MCF 10A (cell line): ENCODE data around the gene SYT2. TPM values are rescaled to one million over a fixed set of nuclear protein-coding genes. Genes with fewer than 3 reads are reported as not detected.

Source experiments
- BruUV-seq: library from RNA; stranded (reverse); fragments of 400-500 nt; replicated peaks from 2 replicates; lab custom pipeline; 2021; lab: Mats Ljungman, UMichigan
- CTCF ChIA-PET: fragments of 300-600 bp; sonication (Branson Sonifier 250); formaldehyde crosslinking; extraction: SDS; loops from one replicate; lab custom pipeline; 2021; ENCODE audit warnings: antibody characterized with exemption, inconsistent platforms; lab: Yijun Ruan, JAX
- POLR2A ChIA-PET: fragments of 300-600, 350-650 bp; sonication (Branson Sonifier 250); formaldehyde crosslinking; extraction: SDS; loops from one replicate; lab custom pipeline; 2020; ENCODE audit warnings: antibody characterized with exemption, inconsistent platforms; lab: Yijun Ruan, JAX
- DNase-seq: peaks from one replicate; pipeline ENCODE4 v3.0.0-alpha.2; 2018; ENCODE audit not compliant: unreplicated experiment
- H3K27ac Mint-ChIP-seq: one replicate; pipeline ENCODE4 v1.8.0; 2022; ENCODE audit warnings: mild to moderate bottlenecking, low read depth, mixed read lengths; ENCODE audit not compliant: unreplicated experiment
- H3K27me3 Mint-ChIP-seq: one replicate; pipeline ENCODE4 v1.8.0; 2022; ENCODE audit warnings: mixed read lengths; ENCODE audit not compliant: insufficient read depth, unreplicated experiment
- H3K36me3 Mint-ChIP-seq: one replicate; pipeline ENCODE4 v1.8.0; 2022; ENCODE audit warnings: mild to moderate bottlenecking, moderate library complexity, mixed read lengths; ENCODE audit not compliant: insufficient read depth, unreplicated experiment
- H3K4me1 Mint-ChIP-seq: one replicate; pipeline ENCODE4 v1.8.0; 2022; ENCODE audit warnings: mixed read lengths; ENCODE audit not compliant: insufficient read depth, unreplicated experiment
- H3K4me3 Mint-ChIP-seq: one replicate; pipeline ENCODE4 v1.8.0; 2022; ENCODE audit warnings: mild to moderate bottlenecking, moderate library complexity, mixed read lengths; ENCODE audit not compliant: unreplicated experiment
- H3K9me3 Mint-ChIP-seq: one replicate; pipeline ENCODE4 v1.8.0; 2022; ENCODE audit warnings: mixed read lengths; ENCODE audit not compliant: unreplicated experiment
- CTCF ChIP-seq: fragments of 200-600 bp; IDR thresholded peaks from one replicate; pipeline ENCODE4 v1.8.0; 2022; ENCODE audit warnings: antibody characterized with exemption, mild to moderate bottlenecking; ENCODE audit not compliant: unreplicated experiment
- intact Hi-C: fragments of 100-400 bp; cut with micrococcal nuclease; formaldehyde crosslinking; loops from 2 replicates; pipeline ENCODE4 v1.14.1; 2022
- total RNA-seq: library from RNA; stranded (reverse); gene quantifications from 2 replicates; pipeline ENCODE4 v1.2.3, GENCODE V29; 2022

The SYT2 gene
- total RNA-seq, 1 experiment from 2014 or later: not detected

- H3K4me3 Mint-ChIP-seq: no peak overlapping the region
- BruUV-seq: no TSS peak
- ChIA-PET POLR2A (interaction anchor here (9.3 kb wide), 1 partner anchor 13 kb away, joined by 146 read pairs; no protein-coding TSS in a partner anchor), CTCF (interaction anchor here (0.6 to 3.6 kb wide), 4 partner anchors 10 to 281 kb away, joined by 3 to 25 read pairs (median 6); no protein-coding TSS in a partner anchor)
- intact Hi-C loops: no loop called here
- peak; percentile 53 for DNase-seq
- peak overlapping the region; percentile 91 for H3K27ac Mint-ChIP-seq
- H3K9me3 Mint-ChIP-seq: no peaks in the 10 kb centered on the region
- H3K4me1 Mint-ChIP-seq: peaks cover 84% of the 10 kb centered on the region
- H3K36me3 Mint-ChIP-seq: no peaks in the 10 kb centered on the region
- no peak for TF ChIP-seq CTCF
- H3K27me3 Mint-ChIP-seq: no peaks in the 10 kb centered on the region
These were observed 119.3 kb downstream of the SYT2 start for GRCh38 chr1:202590975-202591411.

- POLR2A ChIA-PET: interaction anchor here (0.8 to 9.3 kb wide), 4 partner anchors 12 to 240 kb away, joined by 3 to 146 read pairs (median 4); no protein-coding TSS in a partner anchor
- Mint-ChIP-seq H3K27ac (peak overlapping the region; percentile 91), H3K27me3 (no peaks in the 10 kb centered on the region), H3K4me3 (no peak overlapping the region), H3K9me3 (no peaks in the 10 kb centered on the region), H3K4me1 (peaks cover 89% of the 10 kb centered on the region), H3K36me3 (no peaks in the 10 kb centered on the region)
- DNase-seq: no peak
- no peak for TF ChIP-seq CTCF
- intact Hi-C loops: no loop called here
- BruUV-seq: no TSS peak
- CTCF ChIA-PET: interaction anchor here (0.6 to 3.6 kb wide), 8 partner anchors 8 to 280 kb away, joined by 3 to 25 read pairs (median 6); no protein-coding TSS in a partner anchor
These were observed 120.1 kb downstream of the SYT2 start for GRCh38 chr1:202590126-202590525.

- Mint-ChIP-seq H3K27ac (peak overlapping the region; percentile 91), H3K27me3 (no peaks in the 10 kb centered on the region), H3K4me1 (peaks cover 81% of the 10 kb centered on the region), H3K4me3 (peak overlapping the region; percentile 20), H3K9me3 (no peaks in the 10 kb centered on the region), H3K36me3 (no peaks in the 10 kb centered on the region)
- intact Hi-C loops: no loop called here
- ChIA-PET CTCF (interaction anchor here (0.6 to 3.6 kb wide), 12 partner anchors 9 to 751 kb away, joined by 3 to 25 read pairs (median 4); no protein-coding TSS in a partner anchor), POLR2A (interaction anchor here (0.6 to 9.3 kb wide), 9 partner anchors 11 to 240 kb away, joined by 3 to 146 read pairs (median 3); no protein-coding TSS in a partner anchor)
- peak; percentile 99 for DNase-seq
- BruUV-seq: TSS peak; percentile 43
- peak; percentile 18 for TF ChIP-seq CTCF
These were observed 120.9 kb downstream of the SYT2 start for GRCh38 chr1:202589190-202589930.

GRCh38 chr1:202588503-202589189 is 121.6 kb downstream of the SYT2 start:
- H3K27me3 Mint-ChIP-seq: no peaks in the 10 kb centered on the region
- TF ChIP-seq CTCF: no peak
- intact Hi-C loops: no loop called here
- H3K4me3 Mint-ChIP-seq: peak overlapping the region; percentile 20
- peaks cover 74% of the 10 kb centered on the region for H3K4me1 Mint-ChIP-seq
- no peaks in the 10 kb centered on the region for H3K36me3 Mint-ChIP-seq
- DNase-seq: no peak
- ChIA-PET CTCF (interaction anchor here (0.6 to 3.6 kb wide), 9 partner anchors 10 to 87 kb away, joined by 3 to 25 read pairs (median 4); no protein-coding TSS in a partner anchor), POLR2A (interaction anchor here (0.6 to 9.3 kb wide), 7 partner anchors 11 to 83 kb away, joined by 3 to 146 read pairs (median 3); no protein-coding TSS in a partner anchor)
- no peaks in the 10 kb centered on the region for H3K9me3 Mint-ChIP-seq
- BruUV-seq: TSS peak; percentile 82
- peak overlapping the region; percentile 91 for H3K27ac Mint-ChIP-seq
